Body of pancreas (tissue), 4 donors: ENCODE measurements around the gene MMP11. TPM values are rescaled to one million over a fixed set of nuclear protein-coding genes. Genes with fewer than 3 reads are reported as not detected.

Experiments
- ATAC-seq: fragments of 150-250 bp; one replicate; pipeline ENCODE4 v1.9.1; 2016
- DNase-seq, 4 donors: peaks; one replicate each; pipeline ENCODE4 v3.0.0-alpha.2; 2019
- H3K27ac ChIP-seq, 4 donors: fragments of 200-600 bp; sonication (generic); 1 replicate in 3 of 4; 2 replicates in 1 of 4; pipeline versions ENCODE4 v1.5.1 to v1.6.1; 2016 to 2019; ENCODE audit warnings: mild to moderate bottlenecking in 1 of 4, mixed read lengths in 1 of 4, moderate library complexity in 1 of 4
- H3K27me3 ChIP-seq, 2 donors: fragments of 200-600 bp; sonication (generic); one replicate each; pipeline ENCODE4 v1.6.0; 2016; ENCODE audit warnings: mild to moderate bottlenecking in 1 of 2
- H3K36me3 ChIP-seq, 2 donors: fragments of 200-600 bp; sonication (generic); replicated peaks in 1 of 2; 2 replicates each; pipeline ENCODE4 v1.5.1; 2016; ENCODE audit warnings: low read depth in 2 of 2; ENCODE audit not compliant: insufficient read depth in 1 of 2
- H3K4me1 ChIP-seq: fragments of 200-600 bp; sonication (generic); one replicate; pipeline ENCODE4 v1.6.0; 2016
- H3K4me3 ChIP-seq, 2 donors: fragments of 200-600 bp; sonication (generic); 1 replicate in 1 of 2; 2 replicates in 1 of 2; pipeline ENCODE4 v1.5.1; 2016 to 2019
- H3K9me3 ChIP-seq, 3 donors: fragments of 200-600 bp; sonication (generic); 1 replicate in 2 of 3; 2 replicates in 1 of 3; pipeline ENCODE4 v1.5.1; 2016
- CTCF ChIP-seq, 7 experiments: fragments of 450-650 bp in 4 of 7; fragments of 200-600 bp in 3 of 7; sonication (generic) in 3 of 7; IDR thresholded peaks; one replicate each; pipeline ENCODE4 v1.5.1; 2016 to 2019; ENCODE audit warnings: antibody characterized with exemption in 7 of 7
- POLR2A ChIP-seq, 3 donors: fragments of 450-650 bp; IDR thresholded peaks; one replicate each; pipeline ENCODE4 v1.6.1; 2016; ENCODE audit warnings: antibody characterized with exemption in 3 of 3, mild to moderate bottlenecking in 2 of 3
- WGBS, 2 donors: methylation state at CpG; one replicate each; pipeline ENCODE4 v1.1.5; 2017; 5-methylcytosine and 5-hydroxymethylcytosine counted together
- intact Hi-C: fragments of 100-400 bp; cut with DNase I; formaldehyde crosslinking; loops from one replicate; pipeline ENCODE4 v1.15.1; 2023
- total RNA-seq, 2 donors: library from RNA; depleted of rRNA; stranded (reverse); fragments of >200 nt; gene quantifications; one replicate each; pipeline ENCODE4 v1.1.0, GENCODE V29; 2016

The MMP11 gene
- total RNA-seq, 2 donors from 2014 or later: 1.0 to 2.0 TPM

GRCh38 chr22:23817146-23817545 is 44.5 kb downstream of the MMP11 start:
- intact Hi-C loops: no loop called here

GRCh38 chr22:23818541-23818940 is 45.9 kb downstream of the MMP11 start:
- no peak for DNase-seq
- no peak for ATAC-seq
- TF ChIP-seq POLR2A (IDR thresholded peaks at IDR 0.05) (no peak), CTCF (IDR thresholded peaks at IDR 0.05) (no peak)
- Histone ChIP-seq H3K4me1 (no peaks in the 10 kb centered on the region), H3K9me3 (no peaks in the 10 kb centered on the region), H3K27ac (no peak overlapping the region), H3K36me3 (peaks cover 0 to 21% of the 10 kb centered on the region in 2 donors), H3K4me3 (no peak overlapping the region), H3K27me3 (no peaks in the 10 kb centered on the region)
- 82 to 98% methylated on average over 2 of the region's 2 CpGs for WGBS, 2 donors
- intact Hi-C loops: no loop called here

More at GRCh38 chr22:23817146-23817545, 44.5 kb downstream of the MMP11 start:
- H3K36me3 ChIP-seq: peaks cover 0 to 18% of the 10 kb centered on the region in 2 donors
- ATAC-seq (no peak), DNase-seq (no peak)
- H3K27me3 ChIP-seq: no peaks in the 10 kb centered on the region
- no peak overlapping the region for H3K27ac ChIP-seq
- H3K4me1 ChIP-seq: no peaks in the 10 kb centered on the region
- 87 to 97% methylated on average over 6 of the region's 6 CpGs for WGBS, 2 donors
- no peak overlapping the region for H3K4me3 ChIP-seq
- no peak for TF ChIP-seq POLR2A (IDR thresholded peaks at IDR 0.05)
- TF ChIP-seq CTCF (IDR thresholded peaks at IDR 0.05): no peak
- H3K9me3 ChIP-seq: no peaks in the 10 kb centered on the region

- Histone ChIP-seq H3K4me3 (no peak overlapping the region), H3K27me3 (no peaks in the 10 kb centered on the region), H3K27ac (no peak overlapping the region), H3K9me3 (no peaks in the 10 kb centered on the region), H3K36me3 (peaks cover 0 to 36% of the 10 kb centered on the region in 2 donors), H3K4me1 (no peaks in the 10 kb centered on the region)
- no peak for ATAC-seq
- 53 to 67% methylated on average over 3 to 4 of the region's 4 CpGs for WGBS, 2 donors
- TF ChIP-seq CTCF (IDR thresholded peaks at IDR 0.05): no peak
- no peak for TF ChIP-seq POLR2A (IDR thresholded peaks at IDR 0.05)
- no peak for DNase-seq
- intact Hi-C loops: no loop called here
Measured at GRCh38 chr22:23820748-23821211, 48.1 kb downstream of the MMP11 start.

- 73 to 88% methylated on average over 5 to 6 of the region's 6 CpGs for WGBS, 2 donors
- no peak for TF ChIP-seq CTCF (IDR thresholded peaks at IDR 0.05)
- Histone ChIP-seq H3K4me1 (no peaks in the 10 kb centered on the region), H3K27ac (no peak overlapping the region), H3K27me3 (no peaks in the 10 kb centered on the region), H3K4me3 (no peak overlapping the region), H3K36me3 (peaks cover 4 to 40% of the 10 kb centered on the region in 2 donors), H3K9me3 (no peaks in the 10 kb centered on the region)
- intact Hi-C loops: no loop called here
- DNase-seq (no peak), ATAC-seq (no peak)
Measured at GRCh38 chr22:23822101-23822671, 49.5 kb downstream of the MMP11 start.

GRCh38 chr22:23823331-23823791 is 50.7 kb downstream of the MMP11 start:
- intact Hi-C loops: no loop called here
- 72 to 88% methylated on average over 12 to 14 of the region's 14 CpGs for WGBS, 2 donors
- H3K27ac ChIP-seq: no peak overlapping the region
- H3K36me3 ChIP-seq: peaks cover 4 to 41% of the 10 kb centered on the region in 2 donors
- no peak overlapping the region for H3K4me3 ChIP-seq
- no peak for DNase-seq
- TF ChIP-seq POLR2A (IDR thresholded peaks at IDR 0.05): no peak
- TF ChIP-seq CTCF (IDR thresholded peaks at IDR 0.05): no peak
- no peaks in the 10 kb centered on the region for H3K27me3 ChIP-seq
- no peaks in the 10 kb centered on the region for H3K9me3 ChIP-seq
- H3K4me1 ChIP-seq: no peaks in the 10 kb centered on the region
- no peak for ATAC-seq
